RWPE1 (cell line): Measurements from ENCODE around the gene USPL1.
"Not testable (repeated sequence)": the region's sequence is repeated elsewhere in the genome, so short reads cannot be mapped to it uniquely, and the experiment has no call there.

Experiments used
- CTCF ChIA-PET: fragments of 350-600 bp; sonication (Branson Sonifier 250); formaldehyde crosslinking; extraction: SDS; loops from one replicate; lab custom pipeline; 2021; lab: Yijun Ruan, JAX
- POLR2A ChIA-PET: fragments of 400-600 bp; formaldehyde crosslinking; extraction: SDS; loops from one replicate; lab custom pipeline; 2020; ENCODE audit warnings: antibody characterized with exemption; ENCODE audit not compliant: low non-redundant PET; lab: Yijun Ruan, JAX
- DNase-seq: peaks from one replicate; pipeline ENCODE4 v3.0.0; 2012; ENCODE audit warnings: low spot score
- H3K27ac ChIP-seq: fragments of 450-650 bp; 2 replicates; pipeline ENCODE4 v1.5.1; 2017
- TF ChIP-seq, protein P1 (sequence below): fragments of 450-650 bp; conservative IDR thresholded peaks from 2 replicates; pipeline ENCODE4 v1.5.1; 2017; ENCODE audit warnings: low read depth, mild to moderate bottlenecking

USPL1 gene

DNA sequence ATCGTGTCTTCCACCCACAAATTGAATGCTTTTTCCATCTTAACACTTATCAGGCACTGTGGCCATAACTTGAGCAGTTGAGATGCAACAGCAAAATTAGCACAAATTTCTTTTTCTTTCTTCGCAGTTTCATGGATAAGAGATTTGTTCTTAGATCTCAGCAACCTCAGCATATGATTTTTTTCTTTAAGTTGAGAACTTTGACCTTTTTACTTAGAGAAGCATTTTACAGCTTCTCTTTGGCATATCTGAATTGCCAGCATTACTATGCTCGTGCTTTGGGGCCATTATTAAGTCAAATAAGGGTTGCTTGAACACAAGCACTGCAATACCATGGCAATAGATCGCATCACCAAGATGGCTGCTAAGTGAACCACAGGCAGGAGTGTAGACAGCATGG is 16.1 kb downstream of the USPL1 start:
- no peak for DNase-seq
- TF ChIP-seq, protein P1, sequence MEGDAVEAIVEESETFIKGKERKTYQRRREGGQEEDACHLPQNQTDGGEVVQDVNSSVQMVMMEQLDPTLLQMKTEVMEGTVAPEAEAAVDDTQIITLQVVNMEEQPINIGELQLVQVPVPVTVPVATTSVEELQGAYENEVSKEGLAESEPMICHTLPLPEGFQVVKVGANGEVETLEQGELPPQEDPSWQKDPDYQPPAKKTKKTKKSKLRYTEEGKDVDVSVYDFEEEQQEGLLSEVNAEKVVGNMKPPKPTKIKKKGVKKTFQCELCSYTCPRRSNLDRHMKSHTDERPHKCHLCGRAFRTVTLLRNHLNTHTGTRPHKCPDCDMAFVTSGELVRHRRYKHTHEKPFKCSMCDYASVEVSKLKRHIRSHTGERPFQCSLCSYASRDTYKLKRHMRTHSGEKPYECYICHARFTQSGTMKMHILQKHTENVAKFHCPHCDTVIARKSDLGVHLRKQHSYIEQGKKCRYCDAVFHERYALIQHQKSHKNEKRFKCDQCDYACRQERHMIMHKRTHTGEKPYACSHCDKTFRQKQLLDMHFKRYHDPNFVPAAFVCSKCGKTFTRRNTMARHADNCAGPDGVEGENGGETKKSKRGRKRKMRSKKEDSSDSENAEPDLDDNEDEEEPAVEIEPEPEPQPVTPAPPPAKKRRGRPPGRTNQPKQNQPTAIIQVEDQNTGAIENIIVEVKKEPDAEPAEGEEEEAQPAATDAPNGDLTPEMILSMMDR, result no peak
- POLR2A ChIA-PET, result no interaction called here
- CTCF ChIA-PET, result interaction anchor here (0.6 kb wide), 2 partner anchors 671 to 1122 kb away, joined by 3 read pairs; no protein-coding TSS in a partner anchor
- H3K27ac ChIP-seq, result no peak overlapping the region

DNA sequence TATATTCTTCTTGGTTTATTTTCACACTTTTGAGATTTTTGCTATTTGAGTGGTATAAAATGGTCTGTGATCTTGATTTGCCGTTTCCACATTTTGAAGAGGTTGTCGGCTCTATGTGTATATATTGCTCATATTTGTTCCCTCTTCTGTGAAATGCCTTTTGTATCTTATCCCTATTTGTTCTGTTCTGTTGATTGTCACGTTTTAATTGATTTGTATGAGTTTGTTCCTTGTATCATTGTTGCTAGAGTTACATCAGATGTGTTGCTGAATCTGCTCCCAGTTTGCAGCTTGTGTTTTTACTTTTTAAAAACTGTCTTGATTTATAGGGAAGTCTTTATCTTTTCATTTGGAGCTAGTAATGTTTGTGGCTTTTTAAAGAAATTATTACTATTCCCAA is 17.1 kb downstream of the USPL1 start:
- no peak overlapping the region for H3K27ac ChIP-seq
- ChIA-PET POLR2A (no interaction called here), CTCF (interaction anchor here (0.5 to 0.6 kb wide), 2 partner anchors 227 to 672 kb away, joined by 3 read pairs; no protein-coding TSS in a partner anchor)
- DNase-seq, result no peak
- TF ChIP-seq, protein P1, result no peak

DNA sequence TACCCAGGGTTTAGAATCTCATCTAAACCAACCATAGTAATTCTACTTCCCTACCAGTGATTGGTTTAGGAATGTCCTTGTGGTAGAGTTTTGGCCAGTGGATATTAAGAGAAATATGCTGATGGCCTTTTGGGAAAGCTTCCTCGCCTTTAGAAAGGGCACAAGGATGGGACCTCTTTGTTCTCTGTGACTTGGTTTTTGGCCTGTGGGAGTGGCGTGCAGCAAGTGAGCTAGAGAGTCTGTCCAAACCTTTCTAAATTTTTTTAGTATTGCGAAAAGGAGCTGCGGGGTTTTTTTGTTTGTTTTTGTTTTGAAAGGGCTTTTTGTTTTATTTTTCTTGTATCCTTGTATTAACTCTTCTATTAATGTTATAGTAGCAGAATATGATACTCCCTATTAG is 20.6 kb downstream of the USPL1 start:
- H3K27ac ChIP-seq, result no peak overlapping the region
- POLR2A ChIA-PET, result no interaction called here
- CTCF ChIA-PET, result no interaction called here
- no peak for DNase-seq
- TF ChIP-seq, protein P1, result no peak

DNA sequence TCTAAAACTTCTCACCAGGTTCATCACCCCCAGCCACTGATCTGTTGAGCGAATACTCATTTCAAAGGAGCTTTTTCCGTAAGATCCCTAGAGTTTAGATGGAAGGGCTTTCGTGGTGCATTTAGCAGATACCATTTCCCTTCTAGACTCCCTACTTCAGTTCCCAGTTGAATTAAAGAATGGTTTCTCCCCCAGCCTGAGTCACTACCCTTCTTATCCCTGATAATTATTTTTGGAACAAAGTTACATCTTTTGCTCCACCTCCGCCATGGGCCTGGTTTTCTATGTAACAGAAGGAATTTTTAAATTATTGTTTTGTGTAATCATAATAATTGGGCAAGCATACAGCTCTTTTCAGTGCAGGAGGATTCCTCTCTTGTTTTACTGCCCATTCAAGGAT is 22.0 kb downstream of the USPL1 start:
- CTCF ChIA-PET, result interaction anchor here (0.6 kb wide), 1 partner anchor 32 kb away, joined by 6 read pairs; no protein-coding TSS in a partner anchor
- no peak for DNase-seq

DNA sequence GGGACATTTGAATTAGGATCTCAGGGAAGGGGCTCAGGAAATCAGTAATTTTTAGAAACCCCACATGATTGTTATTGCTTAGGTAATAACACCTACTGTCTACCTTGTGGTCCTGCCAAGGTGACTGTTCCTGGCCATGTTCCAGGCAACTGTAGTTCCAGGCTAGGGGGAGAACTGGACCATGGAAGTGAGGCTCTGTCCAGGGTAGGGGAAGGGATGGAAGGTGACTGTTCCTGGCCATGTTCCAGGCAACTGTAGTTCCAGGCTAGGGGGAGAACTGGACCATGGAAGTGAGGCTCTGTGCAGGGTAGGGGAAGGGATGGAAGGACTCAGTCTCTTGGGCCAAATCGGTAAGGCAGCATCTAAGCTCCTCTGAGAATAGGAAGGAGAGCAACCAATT is 23.5 kb downstream of the USPL1 start:
- H3K27ac ChIP-seq, POLR2A ChIA-PET, DNase-seq: not testable (repeated sequence)
- CTCF ChIA-PET, result interaction anchor here (0.7 kb wide), 1 partner anchor 208 kb away, joined by 4 read pairs; no protein-coding TSS in a partner anchor

More for the DNA sequence above, 22.0 kb downstream of the USPL1 start:
- no peak overlapping the region for H3K27ac ChIP-seq
- TF ChIP-seq, protein P1, result no peak
- POLR2A ChIA-PET, result no interaction called here

DNA sequence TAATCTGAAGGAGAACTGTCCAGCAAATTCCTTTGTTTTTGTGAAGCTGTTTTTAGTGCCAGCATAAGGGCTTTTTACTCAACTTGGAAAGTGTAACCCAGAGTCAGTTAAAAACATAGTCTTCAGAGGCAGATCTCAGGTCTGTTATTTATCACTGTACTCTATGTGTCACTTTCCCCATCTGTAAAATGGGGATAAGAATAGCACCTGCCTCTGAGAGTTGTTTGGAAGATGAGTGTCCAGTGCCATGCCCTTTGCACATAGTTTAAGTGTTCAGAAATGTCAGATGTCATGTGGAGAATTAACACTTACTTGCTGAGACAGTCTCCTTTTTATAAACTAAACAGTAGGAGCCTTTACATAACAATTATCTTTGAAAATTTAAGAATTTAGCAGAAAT is 27.9 kb downstream of the USPL1 start:
- ChIA-PET POLR2A (no interaction called here), CTCF (interaction anchor here (0.7 kb wide), 1 partner anchor 64 kb away, joined by 5 read pairs; no protein-coding TSS in a partner anchor)
- DNase-seq, result no peak
- no peak overlapping the region for H3K27ac ChIP-seq
- TF ChIP-seq, protein P1, result no peak

DNA sequence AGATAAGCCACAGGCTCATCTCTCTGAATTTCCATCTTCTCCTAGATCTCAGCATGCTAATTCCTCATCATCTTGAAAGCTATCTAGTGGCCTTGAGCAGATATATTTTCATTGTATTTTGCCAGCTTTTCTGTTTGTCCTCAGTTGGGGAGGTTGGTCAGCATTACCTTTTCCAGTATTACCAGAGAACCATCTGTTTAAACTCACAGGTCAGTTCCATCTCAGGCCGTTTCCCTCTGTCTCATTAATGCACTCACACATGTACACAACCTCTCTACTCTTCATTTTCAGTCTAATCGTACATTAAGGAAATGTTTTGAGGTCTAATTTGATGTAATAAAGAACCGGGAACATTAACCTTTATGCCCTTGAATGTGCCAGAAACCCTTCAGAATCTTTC is 29.7 kb downstream of the USPL1 start:
- no peak for DNase-seq
- no peak overlapping the region for H3K27ac ChIP-seq
- POLR2A ChIA-PET, result no interaction called here
- CTCF ChIA-PET, result no interaction called here
- TF ChIP-seq, protein P1, result no peak
